K562 (cell line): ENCODE measurements around the gene MARK4. TPM values are rescaled to one million over a fixed set of nuclear protein-coding genes. Genes with fewer than 3 reads are reported as not detected.

ENCODE experiments used
- CHAMP1 ChIP-seq: fragments of 450-650 bp; IDR thresholded peaks from 2 replicates; pipeline ENCODE4 v1.6.1; 2016; ENCODE audit warnings: mild to moderate bottlenecking
- KAT7 ChIP-seq: sonication (generic); formaldehyde crosslinking; IDR thresholded peaks from 2 replicates; pipeline ENCODE4 v1.8.0; 2022; ENCODE audit warnings: missing genetic modification reagents, mild to moderate bottlenecking, borderline replicate concordance
- MYC ChIP-seq, 2 experiments: fragments of 250-450 bp in 1 of 2; sonication (Bioruptor Pico) in 1 of 2; IDR thresholded peaks; 2 replicates each; pipeline versions ENCODE4 v1.5.1 to v1.6.1; 2012 to 2021; ENCODE audit warnings: low read depth in 2 of 2, borderline replicate concordance in 1 of 2, improper control_type of control experiment in 1 of 2, low read length in 1 of 2, mild to moderate bottlenecking in 1 of 2, moderate library complexity in 1 of 2
- POU5F1 ChIP-seq: fragments of 150-350 bp; IDR thresholded peaks from 2 replicates; pipeline ENCODE4 v1.6.1; 2014; ENCODE audit warnings: borderline replicate concordance, low read length, low read depth, mild to moderate bottlenecking; ENCODE audit not compliant: partially characterized antibody
- RBM17 ChIP-seq: fragments of 200-400 bp; formaldehyde crosslinking; IDR thresholded peaks from 2 replicates; pipeline ENCODE4 v1.6.1; 2017; ENCODE audit warnings: low read depth, mild to moderate bottlenecking, low read length, borderline replicate concordance
- TFAP4 ChIP-seq: sonication (generic); formaldehyde crosslinking; IDR thresholded peaks from 2 replicates; pipeline ENCODE4 v1.8.0; 2022; ENCODE audit warnings: missing genetic modification reagents, mild to moderate bottlenecking, moderate library complexity, borderline replicate concordance
- ZBTB8A ChIP-seq: fragments of 450-650 bp; IDR thresholded peaks from 2 replicates; pipeline ENCODE4 v1.6.1; 2018; ENCODE audit warnings: mild to moderate bottlenecking, moderate library complexity; ENCODE audit not compliant: partially characterized antibody
- polyA plus RNA-seq, 8 experiments: library from polyadenylated mRNA; depleted of rRNA in 4 of 8; stranded (reverse) in 5 of 8; unstranded in 3 of 8; fragments of >200 nt; fragmentation: Nextera tagmentation in 2 of 8; fragmentation: Illumina TruSeq in 1 of 8; extraction: Ambion mirVana in 2 of 8; extraction: Trizol in 1 of 8; gene quantifications; 2 replicates each; pipeline versions ENCODE4 v1.2.1 to v1.2.3, GENCODE V29; 2011 to 2014; ENCODE audit warnings: inconsistent platforms in 1 of 8, missing spikeins in 1 of 8
- total RNA-seq, 7 experiments: library from RNA; depleted of rRNA in 6 of 7; stranded (reverse); fragments of >200 nt in 6 of 7; fragmentation: Illumina TruSeq in 2 of 7; extraction: Trizol in 2 of 7; gene quantifications; 2 replicates each; pipeline versions ENCODE4 v1.2.1 to v1.2.3, GENCODE V29; 2011 to 2021; ENCODE audit warnings: low replicate concordance in 1 of 7
- TF ChIP-seq, protein P1 (sequence below), 3 experiments: IDR thresholded peaks in 2 of 3; conservative IDR thresholded peaks in 1 of 3; 2 replicates each; pipeline ENCODE4 v1.5.1; 2011 to 2012; ENCODE audit warnings: low read length in 3 of 3, mild to moderate bottlenecking in 3 of 3, control low read depth in 2 of 3, improper control_type of control experiment in 1 of 3, inconsistent platforms in 1 of 3, low read depth in 1 of 3, mixed read lengths in 1 of 3, moderate library complexity in 1 of 3; ENCODE audit not compliant: insufficient read depth in 2 of 3
- TF ChIP-seq, protein P2 (sequence below): fragments of 150-350 bp; IDR thresholded peaks from 2 replicates; pipeline ENCODE4 v1.6.1; 2014; ENCODE audit warnings: low read depth, mild to moderate bottlenecking, low read length, borderline replicate concordance

MARK4 gene
- total and polyA plus RNA-seq, 9 of the 15 experiments (the other 6 are each of a cell fraction or from before 2014, with no cell fraction given): 0.52 to 29.4 (median 8.6) TPM

DNA sequence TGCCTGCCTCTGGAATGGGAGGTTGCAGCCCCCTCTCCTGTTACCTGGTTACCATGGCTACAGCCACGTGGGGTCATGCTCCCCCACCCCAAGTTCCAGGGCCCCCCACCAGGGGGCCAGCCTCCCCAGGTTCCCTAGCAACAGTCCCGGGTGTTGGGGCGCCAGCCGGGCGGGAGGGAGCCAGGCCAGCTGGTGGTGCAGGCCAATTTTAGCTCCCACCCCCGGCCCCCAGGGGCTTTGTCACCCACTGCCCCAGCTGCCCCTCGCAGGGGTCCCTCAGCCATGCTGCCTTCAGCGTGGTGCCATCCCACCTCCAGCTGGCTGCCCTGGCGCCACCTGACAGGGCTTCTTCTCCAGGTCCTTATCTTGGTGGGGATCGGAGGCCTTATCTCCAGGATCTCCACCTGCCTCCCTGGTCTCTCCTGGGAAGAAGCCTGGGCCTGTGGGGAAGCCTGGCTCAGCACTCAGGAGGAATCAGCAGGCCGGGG lies 3.0 kb downstream of the MARK4 start (continued):
- TF ChIP-seq ZBTB8A (no peak), KAT7 (CRISPR knock-in tag) (no peak), TFAP4 (CRISPR knock-in tag) (peak; percentile 52; the same call in 1 of the 2 replicates), CHAMP1 (no peak), MYC (IDR thresholded peaks at IDR 0.05; ENCODE audit: low read depth, low read length) (peak; percentile 69; the same call in 1 of the 2 replicates), MYC (CRISPR knock-in tag; IDR thresholded peaks at IDR 0.05; ENCODE audit: borderline replicate concordance, low read depth) (no peak), RBM17 (no peak), POU5F1 (no peak)
- TF ChIP-seq, protein P1, sequence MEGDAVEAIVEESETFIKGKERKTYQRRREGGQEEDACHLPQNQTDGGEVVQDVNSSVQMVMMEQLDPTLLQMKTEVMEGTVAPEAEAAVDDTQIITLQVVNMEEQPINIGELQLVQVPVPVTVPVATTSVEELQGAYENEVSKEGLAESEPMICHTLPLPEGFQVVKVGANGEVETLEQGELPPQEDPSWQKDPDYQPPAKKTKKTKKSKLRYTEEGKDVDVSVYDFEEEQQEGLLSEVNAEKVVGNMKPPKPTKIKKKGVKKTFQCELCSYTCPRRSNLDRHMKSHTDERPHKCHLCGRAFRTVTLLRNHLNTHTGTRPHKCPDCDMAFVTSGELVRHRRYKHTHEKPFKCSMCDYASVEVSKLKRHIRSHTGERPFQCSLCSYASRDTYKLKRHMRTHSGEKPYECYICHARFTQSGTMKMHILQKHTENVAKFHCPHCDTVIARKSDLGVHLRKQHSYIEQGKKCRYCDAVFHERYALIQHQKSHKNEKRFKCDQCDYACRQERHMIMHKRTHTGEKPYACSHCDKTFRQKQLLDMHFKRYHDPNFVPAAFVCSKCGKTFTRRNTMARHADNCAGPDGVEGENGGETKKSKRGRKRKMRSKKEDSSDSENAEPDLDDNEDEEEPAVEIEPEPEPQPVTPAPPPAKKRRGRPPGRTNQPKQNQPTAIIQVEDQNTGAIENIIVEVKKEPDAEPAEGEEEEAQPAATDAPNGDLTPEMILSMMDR (IDR thresholded peaks at IDR 0.05 in 2 of 3, conservative IDR thresholded peaks at IDR 0.05 in 1 of 3; ENCODE audit: insufficient read depth in 2 of 3, low read depth in 1 of 3, low read length in 3 of 3): peak; percentile 34 to 51 (median 44); a peak in 5 of 6 replicates
- TF ChIP-seq, protein P2, sequence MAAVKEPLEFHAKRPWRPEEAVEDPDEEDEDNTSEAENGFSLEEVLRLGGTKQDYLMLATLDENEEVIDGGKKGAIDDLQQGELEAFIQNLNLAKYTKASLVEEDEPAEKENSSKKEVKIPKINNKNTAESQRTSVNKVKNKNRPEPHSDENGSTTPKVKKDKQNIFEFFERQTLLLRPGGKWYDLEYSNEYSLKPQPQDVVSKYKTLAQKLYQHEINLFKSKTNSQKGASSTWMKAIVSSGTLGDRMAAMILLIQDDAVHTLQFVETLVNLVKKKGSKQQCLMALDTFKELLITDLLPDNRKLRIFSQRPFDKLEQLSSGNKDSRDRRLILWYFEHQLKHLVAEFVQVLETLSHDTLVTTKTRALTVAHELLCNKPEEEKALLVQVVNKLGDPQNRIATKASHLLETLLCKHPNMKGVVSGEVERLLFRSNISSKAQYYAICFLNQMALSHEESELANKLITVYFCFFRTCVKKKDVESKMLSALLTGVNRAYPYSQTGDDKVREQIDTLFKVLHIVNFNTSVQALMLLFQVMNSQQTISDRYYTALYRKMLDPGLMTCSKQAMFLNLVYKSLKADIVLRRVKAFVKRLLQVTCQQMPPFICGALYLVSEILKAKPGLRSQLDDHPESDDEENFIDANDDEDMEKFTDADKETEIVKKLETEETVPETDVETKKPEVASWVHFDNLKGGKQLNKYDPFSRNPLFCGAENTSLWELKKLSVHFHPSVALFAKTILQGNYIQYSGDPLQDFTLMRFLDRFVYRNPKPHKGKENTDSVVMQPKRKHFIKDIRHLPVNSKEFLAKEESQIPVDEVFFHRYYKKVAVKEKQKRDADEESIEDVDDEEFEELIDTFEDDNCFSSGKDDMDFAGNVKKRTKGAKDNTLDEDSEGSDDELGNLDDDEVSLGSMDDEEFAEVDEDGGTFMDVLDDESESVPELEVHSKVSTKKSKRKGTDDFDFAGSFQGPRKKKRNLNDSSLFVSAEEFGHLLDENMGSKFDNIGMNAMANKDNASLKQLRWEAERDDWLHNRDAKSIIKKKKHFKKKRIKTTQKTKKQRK: no peak
